Colon (tissue), 2 donors: ENCODE results near the gene RTN4RL2.

Source experiments
- FAIRE-seq: peaks from 2 replicates; lab custom pipeline; 2012; peaks lifted over from hg19 to GRCh38; lab: Jason Lieb, UNC
- donor health status: control.
- donor health status: control.

The RTN4RL2 gene

GRCh38 chr11:57460022-57460757, at the start of gene RTN4RL2:
Gene RTN4RL2 (plus strand): TSS chr11:57460528. CDS start chr11:57460866, 338 bp downstream.
- no peak for FAIRE-seq

- FAIRE-seq = no peak
Measured at GRCh38 chr11:57413681-57414080, 46.6 kb upstream of the RTN4RL2 start.

GRCh38 chr11:57414612-57415212, 45.6 kb upstream of the RTN4RL2 start:
- FAIRE-seq = no peak

- FAIRE-seq = no peak
Measured at GRCh38 chr11:57416436-57416835, 43.9 kb upstream of the RTN4RL2 start.

GRCh38 chr11:57417056-57417455, 43.3 kb upstream of the RTN4RL2 start:
- no peak for FAIRE-seq

GRCh38 chr11:57418131-57418530, 42.2 kb upstream of the RTN4RL2 start:
- no peak for FAIRE-seq

- FAIRE-seq = no peak
Measured at GRCh38 chr11:57419146-57419545, 41.2 kb upstream of the RTN4RL2 start.

GRCh38 chr11:57421066-57421465, 39.3 kb upstream of the RTN4RL2 start:
- no peak for FAIRE-seq

- FAIRE-seq = no peak
Measured at GRCh38 chr11:57421805-57422204, 38.5 kb upstream of the RTN4RL2 start.

GRCh38 chr11:57422669-57423068, 37.7 kb upstream of the RTN4RL2 start:
- no peak for FAIRE-seq

- FAIRE-seq = no peak
Measured at GRCh38 chr11:57424137-57424791, 36.1 kb upstream of the RTN4RL2 start.

- FAIRE-seq = no peak
Measured at GRCh38 chr11:57424792-57425564, 35.4 kb upstream of the RTN4RL2 start.

- no peak for FAIRE-seq
Measured at GRCh38 chr11:57425565-57426438, 34.5 kb upstream of the RTN4RL2 start.

- no peak for FAIRE-seq
Measured at GRCh38 chr11:57426439-57426928, 33.8 kb upstream of the RTN4RL2 start.

GRCh38 chr11:57426929-57427726, 33.2 kb upstream of the RTN4RL2 start, which contains the start of gene SLC43A3:
Gene SLC43A3 (minus strand): TSS chr11:57427121. CDS start chr11:57426172, 949 bp downstream.
- no peak for FAIRE-seq

- FAIRE-seq = no peak
Measured at GRCh38 chr11:57427727-57428082, 32.6 kb upstream of the RTN4RL2 start.

- no peak for FAIRE-seq
Measured at GRCh38 chr11:57428643-57429042, 31.7 kb upstream of the RTN4RL2 start.

- no peak for FAIRE-seq
Measured at GRCh38 chr11:57429946-57430345, 30.4 kb upstream of the RTN4RL2 start.

- no peak for FAIRE-seq
Measured at GRCh38 chr11:57430952-57431351, 29.4 kb upstream of the RTN4RL2 start.

GRCh38 chr11:57432149-57432561, 28.2 kb upstream of the RTN4RL2 start:
- no peak for FAIRE-seq
